Vagina (tissue), 2 donors: ENCODE data around the gene POU2F3. TPM values are rescaled to one million over a fixed set of nuclear protein-coding genes. Genes with fewer than 3 reads are reported as not detected.

Experiments
- DNase-seq, 2 donors: peaks; one replicate each; pipeline ENCODE4 v3.0.0-alpha.2; 2017; ENCODE audit errors: extremely low spot score in 2 of 2
- H3K27ac ChIP-seq: fragments of 200-600 bp; sonication (generic); one replicate; pipeline ENCODE4 v1.5.1; 2019
- H3K27me3 ChIP-seq: fragments of 200-600 bp; sonication (generic); one replicate; pipeline ENCODE4 v1.5.1; 2019
- H3K36me3 ChIP-seq, 2 donors: fragments of 200-600 bp; sonication (generic); one replicate each; pipeline ENCODE4 v1.5.1; 2017 to 2019
- H3K4me1 ChIP-seq: fragments of 200-600 bp; sonication (generic); one replicate; pipeline ENCODE4 v1.5.1; 2019
- H3K4me3 ChIP-seq, 2 donors: fragments of 200-600 bp; sonication (generic); 1 replicate in 1 of 2; 2 replicates in 1 of 2; pipeline ENCODE4 v1.5.1; 2016 to 2019
- H3K9me3 ChIP-seq: fragments of 200-600 bp; sonication (generic); one replicate; pipeline ENCODE4 v1.5.1; 2019
- CTCF ChIP-seq, 3 experiments: fragments of 450-650 bp in 2 of 3; fragments of 200-600 bp in 1 of 3; sonication (generic) in 1 of 3; IDR thresholded peaks; one replicate each; pipeline ENCODE4 v1.5.1; 2017 to 2019; ENCODE audit warnings: antibody characterized with exemption in 3 of 3, mild to moderate bottlenecking in 2 of 3, moderate library complexity in 2 of 3
- POLR2A ChIP-seq, 2 donors: fragments of 450-650 bp; IDR thresholded peaks; one replicate each; pipeline ENCODE4 v1.6.1; 2017; ENCODE audit warnings: antibody characterized with exemption in 2 of 2, mild to moderate bottlenecking in 2 of 2, moderate library complexity in 2 of 2
- POLR2AphosphoS5 ChIP-seq, 2 donors: sonication (generic); formaldehyde crosslinking; IDR thresholded peaks; one replicate each; pipeline ENCODE4 v1.9.0; 2017; ENCODE audit warnings: antibody characterized with exemption in 2 of 2, mild to moderate bottlenecking in 2 of 2, low read depth in 1 of 2; ENCODE audit not compliant: insufficient read depth in 1 of 2
- intact Hi-C: fragments of 100-400 bp; cut with DNase I; formaldehyde crosslinking; loops from one replicate; pipeline ENCODE4 v1.15.1; 2023
- total RNA-seq: library from RNA; depleted of rRNA; stranded (reverse); fragments of >200 nt; gene quantifications from one replicate; pipeline ENCODE4 v1.2.3, GENCODE V29; 2016

The POU2F3 gene
- total RNA-seq: 2.7 TPM

- DNase-seq: no peak
- peak within 1 kb of the TSS; percentile 5 to 13 for H3K4me3 ChIP-seq
- TF ChIP-seq POLR2A (IDR thresholded peaks at IDR 0.05) (no peak), POLR2AphosphoS5 (IDR thresholded peaks at IDR 0.05; ENCODE audit: insufficient read depth in 1 of 2, low read depth in 1 of 2) (no peak), CTCF (IDR thresholded peaks at IDR 0.05) (no peak)
- H3K4me1 ChIP-seq: peaks cover 21% of the 10 kb centered on the region
- H3K27me3 ChIP-seq: no peaks in the 10 kb centered on the region
- H3K27ac ChIP-seq: no peak within 1 kb of the TSS
- intact Hi-C loops: loop anchor here (5.0 kb wide), 1 partner anchor 62 kb away; no protein-coding TSS in a partner anchor
- H3K36me3 ChIP-seq: no peaks in the 10 kb centered on the region
- H3K9me3 ChIP-seq: no peaks in the 10 kb centered on the region
Measured at GRCh38 chr11:120239713-120240640, at the start of gene POU2F3. Gene POU2F3 (plus strand): TSS chr11:120240140. CDS start chr11:120240344, 204 bp downstream.

- no peaks in the 10 kb centered on the region for H3K9me3 ChIP-seq
- intact Hi-C loops: no loop called here
- H3K4me3 ChIP-seq: no peak overlapping the region
- no peak overlapping the region for H3K27ac ChIP-seq
- no peak for TF ChIP-seq POLR2A (IDR thresholded peaks at IDR 0.05)
- TF ChIP-seq CTCF (IDR thresholded peaks at IDR 0.05): no peak
- no peak for TF ChIP-seq POLR2AphosphoS5 (IDR thresholded peaks at IDR 0.05; ENCODE audit: insufficient read depth in 1 of 2, low read depth in 1 of 2)
- DNase-seq: no peak
- H3K4me1 ChIP-seq: peaks cover 39% of the 10 kb centered on the region
- H3K36me3 ChIP-seq: no peaks in the 10 kb centered on the region
- no peaks in the 10 kb centered on the region for H3K27me3 ChIP-seq
Measured at GRCh38 chr11:120191058-120191457, 48.9 kb upstream of the POU2F3 start.

- intact Hi-C loops: no loop called here
- DNase-seq: no peak
Measured at GRCh38 chr11:120192831-120193625, 46.9 kb upstream of the POU2F3 start.

GRCh38 chr11:120194166-120194565 is 45.8 kb upstream of the POU2F3 start:
- Histone ChIP-seq H3K36me3 (no peaks in the 10 kb centered on the region), H3K9me3 (no peaks in the 10 kb centered on the region), H3K27ac (no peak overlapping the region), H3K4me3 (no peak overlapping the region), H3K27me3 (no peaks in the 10 kb centered on the region), H3K4me1 (peaks cover 29% of the 10 kb centered on the region)
- TF ChIP-seq CTCF (IDR thresholded peaks at IDR 0.05): no peak
- TF ChIP-seq POLR2A (IDR thresholded peaks at IDR 0.05): no peak
- no peak for TF ChIP-seq POLR2AphosphoS5 (IDR thresholded peaks at IDR 0.05; ENCODE audit: insufficient read depth in 1 of 2, low read depth in 1 of 2)
- DNase-seq: no peak
- intact Hi-C loops: no loop called here

More at GRCh38 chr11:120192831-120193625, 46.9 kb upstream of the POU2F3 start:
- Histone ChIP-seq H3K27ac (no peak overlapping the region), H3K4me1 (peaks cover 30% of the 10 kb centered on the region), H3K4me3 (no peak overlapping the region), H3K27me3 (no peaks in the 10 kb centered on the region), H3K9me3 (no peaks in the 10 kb centered on the region), H3K36me3 (no peaks in the 10 kb centered on the region)
- TF ChIP-seq POLR2AphosphoS5 (IDR thresholded peaks at IDR 0.05; ENCODE audit: insufficient read depth in 1 of 2, low read depth in 1 of 2) (no peak), POLR2A (IDR thresholded peaks at IDR 0.05) (no peak), CTCF (IDR thresholded peaks at IDR 0.05) (no peak)
